22Rv1 (cell line): Measurements from ENCODE around the gene WNT4.

ENCODE experiments used
- CTCF ChIP-seq: fragments of 450-650 bp; IDR thresholded peaks from 2 replicates; pipeline ENCODE4 v1.5.1; 2017; ENCODE audit warnings: mild to moderate bottlenecking
- ZFX ChIP-seq: fragments of 450-650 bp; IDR thresholded peaks from 2 replicates; pipeline ENCODE4 v1.6.1; 2017; ENCODE audit warnings: antibody characterized with exemption, borderline replicate concordance

GRCh38 chr1:22110016-22110415, 32.9 kb downstream of the WNT4 start:
- TF ChIP-seq CTCF (no peak), ZFX (no peak)
